AG08395 (cell line): ENCODE measurements around the gene RPL10.

Experiments used
- DNase-seq: peaks from one replicate; pipeline ENCODE4 v3.0.0; 2012; ENCODE audit warnings: mixed read lengths, low spot score

The RPL10 gene

DNA sequence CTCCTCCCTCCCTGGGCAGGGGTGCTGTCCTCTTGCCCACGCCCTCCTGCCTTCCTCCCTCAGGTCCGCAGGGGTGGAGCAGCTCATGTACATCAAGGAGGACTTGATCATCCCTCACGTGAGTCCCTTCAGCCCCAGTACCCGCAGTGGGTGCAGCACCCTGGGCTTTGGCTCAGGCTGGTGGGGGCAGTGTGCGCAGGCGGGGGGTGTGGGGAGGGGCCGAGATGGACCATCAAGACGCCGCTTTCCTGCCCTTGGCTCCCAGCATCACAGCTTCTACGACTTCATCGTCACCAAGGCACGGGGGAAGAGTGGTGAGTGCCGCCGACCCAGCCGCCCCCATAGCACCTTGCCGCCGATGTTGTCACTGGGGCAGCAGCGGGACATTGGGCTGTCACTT is 51.4 kb downstream of the RPL10 start:
- DNase-seq: no peak

DNA sequence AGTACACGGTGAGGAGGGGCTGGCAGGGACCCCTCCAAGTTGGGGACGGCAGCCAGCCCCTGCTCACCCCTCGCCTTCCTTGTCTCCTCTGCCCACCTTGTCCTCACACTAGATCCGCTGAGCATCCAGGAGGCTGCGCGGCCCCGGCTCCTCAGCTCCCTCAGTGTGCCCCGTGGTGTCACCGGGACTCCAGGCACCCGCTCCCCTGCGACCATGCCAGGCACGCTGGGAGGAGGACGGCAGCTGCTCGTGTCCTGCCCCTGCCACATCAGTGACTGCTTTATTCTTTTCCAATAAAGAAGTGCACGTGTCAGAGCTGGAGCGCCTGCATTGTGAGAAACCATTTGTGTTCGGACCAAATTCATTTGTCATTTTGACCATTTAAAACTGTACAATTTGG is 52.1 kb downstream of the RPL10 start:
- DNase-seq: no peak
